DLD1 (cell line): Measurements from ENCODE around the gene KCNJ12.
"Not testable (repeated sequence)": the region's sequence is repeated elsewhere in the genome, so short reads cannot be mapped to it uniquely, and the experiment has no call there.

Experiments
- in situ Hi-C: cut with HindIII; loops from 2 replicates; pipeline ENCODE4 v1.10.0; 2017; ENCODE audit warnings: low sequenced_read_pairs

The KCNJ12 gene

DNA sequence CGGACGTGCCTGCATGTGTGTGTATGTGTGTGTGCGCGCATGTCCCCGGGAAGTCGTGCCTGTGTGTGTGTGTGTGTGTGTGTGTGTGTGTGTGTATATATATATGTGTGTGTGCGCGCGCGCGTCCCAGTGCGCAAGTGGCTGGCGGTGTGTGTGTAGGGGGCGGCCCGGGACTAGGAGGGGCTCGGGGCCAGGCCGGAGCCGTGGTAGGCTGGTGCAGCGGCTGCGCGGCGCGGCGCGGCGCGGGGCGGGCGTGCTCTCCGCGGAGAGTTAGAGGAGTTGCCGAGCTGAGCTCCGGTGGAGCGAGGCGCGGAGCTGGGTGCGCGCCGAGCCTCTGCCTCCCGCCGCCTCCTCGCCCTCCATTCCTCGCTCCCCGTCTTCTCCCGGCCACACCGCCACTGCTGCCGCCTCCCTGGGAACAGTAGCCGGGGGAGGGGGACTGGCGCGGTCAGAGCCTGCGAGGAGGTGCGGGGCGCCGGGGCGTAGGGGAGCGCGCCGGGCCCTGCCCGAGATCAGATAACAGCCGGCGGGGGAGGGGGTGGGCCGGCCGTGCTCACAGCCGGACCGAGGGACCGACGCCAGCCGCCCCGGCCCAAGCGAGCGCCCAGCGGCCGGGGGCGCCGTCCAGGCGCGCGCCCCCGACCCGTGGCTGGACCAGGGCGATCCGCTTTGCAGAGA, at the start of gene KCNJ12:
Gene KCNJ12, plus strand, starts transcription at position 277 of the 678 bp plus-strand sequence. CDS start 38,986 bp downstream, outside the sequence.
- in situ Hi-C loops, result no loop called here

DNA sequence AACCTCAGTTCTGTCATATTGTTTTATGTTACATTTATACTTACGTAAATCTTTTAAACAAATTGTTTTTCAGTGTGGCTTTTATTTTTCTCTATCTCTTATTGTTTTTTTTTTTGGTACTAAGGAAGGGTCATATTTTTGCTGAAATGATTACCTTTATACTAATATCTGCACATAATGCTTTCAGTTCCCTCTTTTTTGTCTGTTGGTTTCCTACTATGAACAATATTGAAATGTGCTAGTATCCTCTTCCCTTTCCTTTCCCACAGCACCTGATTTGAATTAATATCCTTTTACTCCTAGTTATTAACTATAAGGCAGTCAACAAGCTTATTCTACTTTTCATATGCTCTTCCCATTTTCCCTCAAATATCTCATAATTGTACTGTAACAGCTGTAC, 48.2 kb upstream of the KCNJ12 start:
- in situ Hi-C loops, result not testable (repeated sequence)

DNA sequence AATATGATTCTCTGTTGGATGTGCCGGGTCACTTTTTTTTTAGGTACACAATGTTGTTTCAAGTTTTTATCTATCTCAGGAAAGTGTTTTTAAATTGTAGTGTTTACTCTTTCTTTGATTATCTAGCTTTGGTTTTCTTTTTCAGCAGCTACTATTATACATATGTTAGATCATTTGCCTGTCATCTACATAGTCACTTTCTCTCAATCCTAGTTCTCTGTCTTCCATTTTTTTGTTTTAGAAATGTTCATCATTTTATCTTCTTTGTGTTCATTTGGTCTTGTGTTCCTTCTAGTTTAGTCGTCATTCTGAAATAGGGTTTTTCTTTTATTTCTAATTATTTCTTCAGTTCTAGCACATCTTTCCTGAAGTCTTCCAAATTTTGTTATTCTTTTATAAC, 47.4 kb upstream of the KCNJ12 start:
- in situ Hi-C loops, result not testable (repeated sequence)

GRCh38 chr17:21330436-21331160, 45.6 kb upstream of the KCNJ12 start:
- in situ Hi-C loops, result no loop called here

DNA sequence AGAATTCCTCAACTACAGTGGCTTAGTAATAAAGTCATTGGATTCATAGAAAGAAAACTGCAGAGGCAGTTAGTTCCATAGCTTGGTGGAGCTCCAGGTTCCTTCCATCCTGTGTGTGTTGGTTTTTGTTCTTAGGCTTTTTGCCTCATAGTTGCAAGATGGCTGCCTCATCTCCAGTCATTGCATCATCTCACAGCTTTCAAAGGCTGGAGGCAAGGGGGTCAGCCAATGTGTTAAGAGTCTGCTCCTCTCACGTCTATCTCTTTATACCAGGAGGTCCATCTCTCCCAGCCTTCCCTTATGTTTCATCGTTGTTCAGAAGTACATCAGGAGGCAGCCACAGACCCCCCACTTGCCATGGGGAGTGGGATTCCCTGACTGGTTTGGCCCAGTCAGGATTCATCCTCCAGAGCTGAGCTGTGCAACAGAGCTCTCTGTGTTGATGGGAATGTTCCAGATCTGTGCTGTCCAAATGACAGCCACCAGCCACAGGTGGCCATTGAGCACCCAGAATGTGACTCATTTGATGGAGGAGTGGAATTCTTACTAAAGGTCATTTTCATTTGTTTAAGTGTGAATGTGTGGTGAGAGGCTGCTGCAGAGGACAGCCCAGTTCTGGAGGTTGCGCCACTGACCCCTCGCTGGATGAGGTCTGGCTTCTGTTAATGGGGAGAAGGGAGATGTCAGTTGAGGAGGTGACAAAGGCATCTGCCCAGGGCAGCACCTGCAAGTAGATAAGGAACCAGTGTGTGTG, 39.4 kb upstream of the KCNJ12 start:
- in situ Hi-C loops, result not testable (repeated sequence)

- in situ Hi-C loops, result not testable (repeated sequence)
Measured at GRCh38 chr17:21337981-21338625, 38.1 kb upstream of the KCNJ12 start.

DNA sequence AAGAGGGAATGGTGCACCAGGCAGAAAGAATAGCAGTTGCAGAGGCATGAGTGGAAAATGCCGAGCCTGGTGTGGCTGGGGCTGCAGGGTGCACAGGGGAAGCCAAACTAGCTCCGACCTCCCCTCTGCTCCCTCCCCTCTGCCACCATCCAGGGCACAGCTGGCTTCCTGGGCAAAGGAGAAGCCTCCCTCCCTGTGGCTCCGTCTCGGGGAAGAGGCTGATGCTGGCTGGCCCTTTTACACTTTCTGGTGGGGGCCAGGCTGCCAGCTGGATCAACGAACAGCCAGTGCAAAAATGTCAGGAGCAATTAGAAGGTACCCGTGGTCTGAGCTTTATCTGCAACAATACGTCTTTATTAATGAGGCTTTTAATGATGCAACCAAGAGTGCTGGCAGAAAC, 37.1 kb upstream of the KCNJ12 start:
- in situ Hi-C loops, result no loop called here

- in situ Hi-C loops, result not testable (repeated sequence)
Measured at GRCh38 chr17:21339571-21339970, 36.6 kb upstream of the KCNJ12 start.

DNA sequence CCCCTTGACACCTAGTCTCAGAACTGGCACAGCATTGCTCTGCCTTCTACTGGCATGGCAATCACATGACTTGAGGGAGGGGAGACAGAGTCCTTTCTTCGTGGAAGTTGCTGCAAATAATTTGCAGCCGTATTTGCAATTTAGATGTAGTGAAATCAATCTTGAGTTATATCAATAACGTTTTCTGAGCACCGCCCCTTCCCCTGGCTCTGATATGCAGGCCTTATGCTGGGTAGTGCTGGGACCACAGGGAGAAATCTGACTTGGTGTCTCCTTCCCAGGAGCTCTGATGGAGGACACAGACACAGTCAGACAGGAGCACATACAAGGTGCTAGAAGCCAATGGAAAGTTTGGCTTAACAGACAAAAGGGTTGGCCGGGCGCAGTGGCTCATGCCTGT, 35.8 kb upstream of the KCNJ12 start:
- in situ Hi-C loops, result not testable (repeated sequence)

GRCh38 chr17:21341279-21341678, 34.9 kb upstream of the KCNJ12 start:
- in situ Hi-C loops, result not testable (repeated sequence)

GRCh38 chr17:21341925-21342540, 34.1 kb upstream of the KCNJ12 start:
- in situ Hi-C loops, result not testable (repeated sequence)

DNA sequence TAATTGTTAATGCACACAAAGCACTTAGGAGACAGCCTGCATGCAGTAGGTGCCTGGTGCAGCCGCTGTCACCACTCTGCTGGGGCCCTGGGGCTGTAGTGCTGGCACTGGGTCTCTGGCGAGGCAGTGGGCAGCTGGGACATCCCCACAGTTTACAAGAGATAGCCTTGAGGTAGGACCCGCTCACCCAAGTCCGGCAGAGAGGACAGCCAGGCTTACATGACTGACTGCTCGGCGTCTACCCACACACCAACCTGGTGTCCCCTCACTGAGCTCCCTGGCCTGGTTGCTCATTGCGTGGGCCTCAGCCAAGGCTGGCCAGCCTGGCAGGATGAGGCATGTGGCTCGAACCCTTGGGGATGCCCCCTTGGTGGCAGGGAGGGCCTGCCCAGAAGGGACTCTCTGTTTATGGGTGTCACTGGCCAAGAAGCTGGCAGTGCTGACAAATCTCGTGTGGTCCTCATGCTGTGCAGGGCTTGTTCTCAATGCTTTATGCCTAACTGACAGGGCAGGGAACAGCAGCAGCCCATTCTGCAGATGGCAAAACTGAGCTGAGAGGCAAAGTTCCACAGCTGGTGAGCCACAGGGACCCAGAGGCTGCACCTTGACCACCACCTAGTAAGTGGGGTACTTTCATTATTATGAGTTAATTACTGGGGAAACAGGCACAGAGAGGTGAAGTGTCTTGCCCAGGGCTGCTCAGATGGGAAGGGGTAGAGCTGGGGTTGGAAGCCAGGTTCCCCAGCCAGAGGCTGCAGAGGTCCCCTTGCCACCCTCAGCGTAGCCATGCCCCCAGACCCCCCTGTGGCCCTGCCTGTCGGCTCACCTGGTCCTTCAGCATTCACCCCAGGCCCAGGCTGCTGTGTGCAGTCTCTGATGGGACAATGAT, 32.9 kb upstream of the KCNJ12 start:
- in situ Hi-C loops, result not testable (repeated sequence)

DNA sequence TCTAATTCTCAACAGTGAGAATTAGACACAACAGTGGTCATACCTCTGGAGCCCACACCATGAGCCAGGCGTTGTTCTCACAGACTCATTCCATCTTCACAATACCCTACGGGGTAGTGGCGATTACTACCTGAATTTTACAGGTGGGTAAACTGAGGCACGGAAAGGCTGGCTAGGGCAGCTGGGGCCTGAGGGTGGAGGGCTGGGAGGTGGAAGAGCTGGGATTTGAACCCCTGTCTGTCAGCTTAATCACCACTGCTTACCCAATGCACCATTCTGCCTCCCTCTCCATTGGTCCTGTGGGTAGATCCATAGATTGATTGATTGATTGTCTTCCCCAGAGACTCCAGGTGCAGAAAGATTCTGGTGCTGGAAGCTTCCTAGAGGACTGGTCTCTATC, 31.4 kb upstream of the KCNJ12 start:
- in situ Hi-C loops, result not testable (repeated sequence)

DNA sequence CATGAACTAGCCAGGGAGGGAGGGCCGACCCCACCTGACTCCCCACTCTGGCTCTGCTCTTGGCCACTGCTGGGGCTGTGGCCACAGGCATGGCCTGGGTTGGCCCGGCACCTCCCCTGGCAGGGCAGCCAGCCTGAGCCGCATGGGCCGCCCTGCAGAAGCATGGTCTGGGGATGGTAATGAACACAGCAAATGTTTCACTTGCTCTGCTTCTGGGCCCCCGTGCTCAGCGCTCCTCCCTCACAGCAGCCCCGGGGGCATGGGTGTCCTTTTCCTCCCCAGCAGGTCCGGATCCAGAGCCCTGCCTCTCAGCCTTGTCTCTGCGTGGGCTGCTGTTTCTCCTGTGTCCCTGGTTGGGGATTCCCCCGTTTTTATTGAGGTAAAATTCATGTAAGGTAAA, 30.9 kb upstream of the KCNJ12 start:
- in situ Hi-C loops, result no loop called here

DNA sequence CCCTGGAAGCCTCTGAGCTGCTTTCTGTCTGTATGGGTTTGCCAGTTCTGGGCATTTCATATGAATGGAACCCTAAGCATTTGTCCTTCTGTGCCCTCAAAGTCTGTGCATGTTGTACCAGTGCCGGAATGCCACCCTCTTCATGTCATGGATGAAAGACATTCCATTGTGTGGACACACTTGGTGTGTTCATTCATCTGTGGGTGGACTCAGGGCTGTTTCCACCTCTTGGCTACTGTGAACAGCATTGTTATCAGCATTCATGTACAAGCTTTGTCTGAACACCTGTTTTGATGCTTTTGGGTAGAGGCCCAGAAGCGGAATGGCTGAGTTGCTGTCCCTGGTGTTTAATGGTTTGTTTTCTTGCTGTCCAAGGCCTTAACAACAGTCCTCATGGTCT, 30.1 kb upstream of the KCNJ12 start:
- in situ Hi-C loops, result not testable (repeated sequence)

GRCh38 chr17:21346651-21347250, 29.4 kb upstream of the KCNJ12 start:
- in situ Hi-C loops, result not testable (repeated sequence)

DNA sequence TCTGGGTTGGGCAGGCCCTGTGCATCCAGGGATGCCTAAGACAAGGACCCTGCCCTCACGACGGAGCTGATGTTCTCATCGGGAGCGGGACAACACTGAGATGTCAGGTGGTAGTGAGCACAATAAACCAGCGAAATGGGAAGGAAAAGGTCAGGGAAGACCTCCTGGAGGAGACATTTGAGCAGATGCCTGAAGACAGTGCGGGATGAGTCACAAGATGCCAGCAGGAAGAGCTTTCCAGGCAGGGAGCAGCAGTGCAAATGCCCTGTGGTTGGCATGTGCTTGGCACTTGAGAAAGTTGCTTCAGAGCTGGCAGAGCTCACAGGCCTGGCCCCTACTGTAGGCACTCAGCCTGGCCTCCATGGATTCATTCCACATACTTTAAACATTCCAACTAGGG, 28.5 kb upstream of the KCNJ12 start:
- in situ Hi-C loops, result not testable (repeated sequence)

DNA sequence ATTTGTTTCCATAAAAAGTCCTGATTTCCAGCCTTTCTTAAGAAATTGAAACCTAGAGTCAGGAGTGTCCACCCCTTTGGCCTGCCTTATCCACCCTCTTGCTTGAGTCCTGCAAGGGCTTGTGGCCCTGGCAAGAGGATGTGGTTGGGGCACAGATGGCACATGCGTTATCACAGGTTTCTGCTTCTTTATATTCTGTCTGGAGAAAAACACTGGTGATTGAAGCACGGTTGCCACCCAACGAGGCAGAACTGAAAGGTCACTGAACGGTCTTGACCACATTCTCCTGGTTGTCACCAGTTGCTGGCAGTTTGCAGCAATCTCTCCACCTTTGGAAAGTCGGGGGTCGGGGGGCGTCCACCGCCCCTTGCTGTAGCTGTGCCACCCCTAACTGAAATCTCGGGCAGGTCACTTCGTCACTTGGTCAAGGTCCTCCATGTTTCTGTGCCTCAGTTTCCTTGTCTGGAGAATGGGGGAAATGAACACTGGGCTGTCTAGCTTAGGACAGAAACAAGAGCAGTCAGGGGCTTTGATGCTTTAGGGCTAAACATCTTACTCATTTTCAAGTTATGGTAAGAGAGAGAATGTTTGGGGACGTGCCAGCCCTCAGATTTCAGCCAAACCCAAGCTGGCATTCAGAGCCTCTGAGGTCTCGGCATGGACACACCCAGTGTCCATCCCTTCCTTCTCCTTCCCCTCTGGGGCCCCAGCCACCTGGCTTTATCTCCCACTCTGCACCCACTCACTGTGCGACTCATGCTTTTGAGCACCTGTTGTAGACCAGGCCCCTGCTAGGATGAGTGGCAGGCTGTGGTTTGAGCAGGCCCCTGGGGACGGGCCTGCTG, 27.9 kb upstream of the KCNJ12 start:
- in situ Hi-C loops, result not testable (repeated sequence)

DNA sequence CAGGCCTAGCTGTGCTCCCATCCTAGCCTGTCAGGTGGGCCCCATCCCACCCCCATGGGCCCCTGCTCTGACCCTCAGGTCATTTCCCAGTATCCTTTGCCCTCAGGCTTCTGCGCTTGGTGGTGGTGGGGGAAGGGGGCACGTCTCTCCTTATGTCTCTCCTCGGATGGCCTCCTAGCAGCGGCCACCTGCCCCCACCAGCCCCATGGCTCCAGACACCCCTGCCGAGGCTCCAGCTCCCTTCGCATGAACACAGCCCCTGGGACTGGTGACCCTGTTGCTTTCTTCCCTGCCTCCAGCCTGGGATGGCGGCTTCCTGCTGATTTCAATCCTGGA, 27.3 kb upstream of the KCNJ12 start:
- in situ Hi-C loops, result not testable (repeated sequence)
